ENCODE measurements around the gene TBC1D10A.
A peak's percentile ranks its signal among the peaks of the same experiment; 100 is the strongest.

TBC1D10A gene

GRCh38 chr22:30327864-30328345, 1.2 kb upstream of the TBC1D10A start:
- no peak overlapping the region for H3K27ac ChIP-seq (ENCODE audit: low read length)

GRCh38 chr22:30326255-30326705, 461 bp downstream of the TBC1D10A start:
- H3K27ac ChIP-seq (ENCODE audit: low read length), result no peak overlapping the region
- TF ChIP-seq, protein P1, sequence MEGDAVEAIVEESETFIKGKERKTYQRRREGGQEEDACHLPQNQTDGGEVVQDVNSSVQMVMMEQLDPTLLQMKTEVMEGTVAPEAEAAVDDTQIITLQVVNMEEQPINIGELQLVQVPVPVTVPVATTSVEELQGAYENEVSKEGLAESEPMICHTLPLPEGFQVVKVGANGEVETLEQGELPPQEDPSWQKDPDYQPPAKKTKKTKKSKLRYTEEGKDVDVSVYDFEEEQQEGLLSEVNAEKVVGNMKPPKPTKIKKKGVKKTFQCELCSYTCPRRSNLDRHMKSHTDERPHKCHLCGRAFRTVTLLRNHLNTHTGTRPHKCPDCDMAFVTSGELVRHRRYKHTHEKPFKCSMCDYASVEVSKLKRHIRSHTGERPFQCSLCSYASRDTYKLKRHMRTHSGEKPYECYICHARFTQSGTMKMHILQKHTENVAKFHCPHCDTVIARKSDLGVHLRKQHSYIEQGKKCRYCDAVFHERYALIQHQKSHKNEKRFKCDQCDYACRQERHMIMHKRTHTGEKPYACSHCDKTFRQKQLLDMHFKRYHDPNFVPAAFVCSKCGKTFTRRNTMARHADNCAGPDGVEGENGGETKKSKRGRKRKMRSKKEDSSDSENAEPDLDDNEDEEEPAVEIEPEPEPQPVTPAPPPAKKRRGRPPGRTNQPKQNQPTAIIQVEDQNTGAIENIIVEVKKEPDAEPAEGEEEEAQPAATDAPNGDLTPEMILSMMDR (IDR thresholded peaks at IDR 0.05; ENCODE audit: low read depth, low read length), result no peak
- TF ChIP-seq EZH2phosphoT487 (IDR thresholded peaks at IDR 0.05; ENCODE audit: low read depth), result no peak
- peak overlapping the region; percentile 69 for H3K9ac ChIP-seq (ENCODE audit: low read length)
- peak overlapping the region; percentile 98 for H3K4me2 ChIP-seq (ENCODE audit: low read length)
- no peaks in the 10 kb centered on the region for H3K79me2 ChIP-seq (ENCODE audit: low read length)
- no peaks in the 10 kb centered on the region for H3K27me3 ChIP-seq (ENCODE audit: low read depth, low read length)
- no peaks in the 10 kb centered on the region for H3K9me3 ChIP-seq (ENCODE audit: insufficient read depth, low read length)
- H3K4me1 ChIP-seq (ENCODE audit: low read length), result peaks cover 12% of the 10 kb centered on the region
- H3K36me3 ChIP-seq (replicated peaks; ENCODE audit: low read depth, low read length), result no peaks in the 10 kb centered on the region
- H4K20me1 ChIP-seq (ENCODE audit: insufficient read depth, low read length), result peaks cover 3% of the 10 kb centered on the region; the same call in 1 of the 2 replicates
- peak overlapping the region; percentile 87 for H3K4me3 ChIP-seq (ENCODE audit: low read length)
- peak overlapping the region; percentile 56; the same call in 1 of the 2 replicates for H2AFZ ChIP-seq (ENCODE audit: low read depth, low read length)

More at GRCh38 chr22:30327864-30328345, 1.2 kb upstream of the TBC1D10A start:
- H3K9ac ChIP-seq (ENCODE audit: low read length), result no peak overlapping the region
- H3K4me1 ChIP-seq (ENCODE audit: low read length), result peaks cover 12% of the 10 kb centered on the region
- no peaks in the 10 kb centered on the region for H3K9me3 ChIP-seq (ENCODE audit: insufficient read depth, low read length)
- H2AFZ ChIP-seq (ENCODE audit: low read depth, low read length), result no peak overlapping the region
- peaks cover 7% of the 10 kb centered on the region for H3K36me3 ChIP-seq (replicated peaks; ENCODE audit: low read depth, low read length)
- H3K4me2 ChIP-seq (ENCODE audit: low read length), result peak overlapping the region; percentile 89
- TF ChIP-seq, protein P1 (IDR thresholded peaks at IDR 0.05; ENCODE audit: low read depth, low read length), result no peak
- no peak for TF ChIP-seq EZH2phosphoT487 (IDR thresholded peaks at IDR 0.05; ENCODE audit: low read depth)
- no peak overlapping the region for H3K4me3 ChIP-seq (ENCODE audit: low read length)
- no peaks in the 10 kb centered on the region for H3K27me3 ChIP-seq (ENCODE audit: low read depth, low read length)
- H4K20me1 ChIP-seq (ENCODE audit: insufficient read depth, low read length), result peaks cover 3% of the 10 kb centered on the region; the same call in 1 of the 2 replicates
- no peaks in the 10 kb centered on the region for H3K79me2 ChIP-seq (ENCODE audit: low read length)

DNA sequence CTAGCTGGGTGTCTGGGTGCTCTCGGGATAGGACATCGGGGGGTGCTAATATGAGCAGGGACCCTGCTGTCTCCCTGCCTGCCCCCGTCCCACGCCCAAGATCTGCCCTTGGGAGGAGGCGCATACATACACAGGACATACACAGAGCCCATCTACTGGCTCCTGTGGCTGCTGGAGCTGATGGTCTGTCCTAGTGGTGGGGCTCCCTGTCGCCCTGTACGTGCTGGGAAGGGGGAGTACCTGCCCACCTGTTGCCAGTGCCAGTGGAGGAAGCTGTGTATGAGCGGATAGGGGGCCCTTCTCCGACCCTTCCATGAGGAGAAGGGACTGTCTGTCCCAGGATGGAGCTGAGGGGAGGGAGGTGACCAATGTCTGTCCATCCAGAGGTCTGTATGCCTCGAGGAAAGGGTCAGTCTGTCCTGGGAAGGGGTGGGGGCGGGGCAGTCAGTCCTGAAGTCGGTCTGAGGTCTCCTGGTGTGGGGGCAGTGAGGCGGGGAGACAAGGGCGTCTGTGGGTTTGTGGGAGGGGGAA, 952 bp downstream of the TBC1D10A start:
- Histone ChIP-seq H3K79me2 (ENCODE audit: low read length) (no peaks in the 10 kb centered on the region), H4K20me1 (ENCODE audit: insufficient read depth, low read length) (peaks cover 3% of the 10 kb centered on the region; the same call in 1 of the 2 replicates), H3K4me2 (ENCODE audit: low read length) (peak overlapping the region; percentile 98), H2AFZ (ENCODE audit: low read depth, low read length) (no peak overlapping the region), H3K27ac (ENCODE audit: low read length) (no peak overlapping the region), H3K4me1 (ENCODE audit: low read length) (peaks cover 12% of the 10 kb centered on the region), H3K4me3 (ENCODE audit: low read length) (peak overlapping the region; percentile 87), H3K9ac (ENCODE audit: low read length) (peak overlapping the region; percentile 69), H3K9me3 (ENCODE audit: insufficient read depth, low read length) (no peaks in the 10 kb centered on the region), H3K36me3 (replicated peaks; ENCODE audit: low read depth, low read length) (no peaks in the 10 kb centered on the region), H3K27me3 (ENCODE audit: low read depth, low read length) (no peaks in the 10 kb centered on the region)
- TF ChIP-seq EZH2phosphoT487 (IDR thresholded peaks at IDR 0.05; ENCODE audit: low read depth), result no peak
- TF ChIP-seq, protein P1 (IDR thresholded peaks at IDR 0.05; ENCODE audit: low read depth, low read length), result no peak

- H3K36me3 ChIP-seq (replicated peaks; ENCODE audit: low read depth, low read length), result no peaks in the 10 kb centered on the region
- H3K4me3 ChIP-seq (ENCODE audit: low read length), result no peak overlapping the region
- peaks cover 12% of the 10 kb centered on the region for H3K4me1 ChIP-seq (ENCODE audit: low read length)
Observed at GRCh38 chr22:30325065-30325720, 1.5 kb downstream of the TBC1D10A start.

More at GRCh38 chr22:30325065-30325720, 1.5 kb downstream of the TBC1D10A start:
- no peak overlapping the region for H3K9ac ChIP-seq (ENCODE audit: low read length)
- no peak overlapping the region for H3K27ac ChIP-seq (ENCODE audit: low read length)
- no peaks in the 10 kb centered on the region for H3K27me3 ChIP-seq (ENCODE audit: low read depth, low read length)
- H3K4me2 ChIP-seq (ENCODE audit: low read length), result peak overlapping the region; percentile 98; the same call in 1 of the 2 replicates
- no peak for TF ChIP-seq EZH2phosphoT487 (IDR thresholded peaks at IDR 0.05; ENCODE audit: low read depth)
- TF ChIP-seq, protein P1 (IDR thresholded peaks at IDR 0.05; ENCODE audit: low read depth, low read length), result no peak
- H3K79me2 ChIP-seq (ENCODE audit: low read length), result no peaks in the 10 kb centered on the region
- no peaks in the 10 kb centered on the region for H3K9me3 ChIP-seq (ENCODE audit: insufficient read depth, low read length)
- peaks cover 3% of the 10 kb centered on the region; the same call in 1 of the 2 replicates for H4K20me1 ChIP-seq (ENCODE audit: insufficient read depth, low read length)
- no peak overlapping the region for H2AFZ ChIP-seq (ENCODE audit: low read depth, low read length)
